Activated CD8-positive, alpha-beta memory T cell treated with anti-CD3 and anti-CD28 coated beads, Interleukin-2, amount 50 U/mL, for 24 hours (primary cell): ENCODE data around the gene PALD1.
A peak's percentile ranks its signal among the peaks of the same experiment; 100 is the strongest.

ENCODE experiments used
- DNase-seq: peaks from one replicate; pipeline ENCODE4 v3.0.0-alpha.2; 2020; ENCODE audit errors: extremely low read depth

PALD1 gene

DNA sequence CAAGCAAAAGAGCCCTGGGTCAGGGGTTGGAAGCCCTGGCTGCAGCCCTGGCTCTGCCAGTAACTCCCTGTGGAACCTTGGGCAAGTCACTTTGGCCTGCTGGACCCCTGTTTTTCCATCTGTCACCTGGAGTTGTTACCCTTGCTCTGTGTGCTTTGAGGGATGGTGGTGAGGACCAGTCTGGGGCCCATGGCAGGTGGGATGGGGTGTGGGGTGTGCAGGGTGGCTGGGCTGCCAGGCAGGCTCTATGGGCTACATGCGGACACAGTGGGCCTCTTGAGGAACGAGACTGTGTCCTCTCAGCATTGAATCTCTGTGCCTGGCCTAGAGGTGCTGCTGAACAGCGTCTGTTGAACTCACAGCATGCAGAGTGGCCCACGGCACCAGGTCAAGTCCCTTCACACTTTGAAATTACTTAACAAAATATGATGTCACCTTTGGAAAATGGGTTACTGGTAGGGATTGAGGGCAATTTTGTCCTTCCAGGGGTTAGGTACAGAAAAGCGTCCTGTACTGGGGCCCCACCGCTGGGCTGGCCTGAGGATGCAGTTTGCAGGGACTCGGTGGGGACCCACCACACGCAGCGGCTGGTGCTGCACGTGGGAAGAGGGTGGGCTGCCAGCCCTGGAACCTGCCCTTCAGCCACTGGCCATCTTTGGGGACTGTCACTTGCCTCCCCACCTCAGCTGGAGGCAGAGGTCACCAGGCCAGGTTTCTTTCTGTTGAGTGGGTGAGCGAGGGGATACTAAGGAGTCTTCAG, 78.7 kb downstream of the PALD1 start:
- no peak for DNase-seq

DNA sequence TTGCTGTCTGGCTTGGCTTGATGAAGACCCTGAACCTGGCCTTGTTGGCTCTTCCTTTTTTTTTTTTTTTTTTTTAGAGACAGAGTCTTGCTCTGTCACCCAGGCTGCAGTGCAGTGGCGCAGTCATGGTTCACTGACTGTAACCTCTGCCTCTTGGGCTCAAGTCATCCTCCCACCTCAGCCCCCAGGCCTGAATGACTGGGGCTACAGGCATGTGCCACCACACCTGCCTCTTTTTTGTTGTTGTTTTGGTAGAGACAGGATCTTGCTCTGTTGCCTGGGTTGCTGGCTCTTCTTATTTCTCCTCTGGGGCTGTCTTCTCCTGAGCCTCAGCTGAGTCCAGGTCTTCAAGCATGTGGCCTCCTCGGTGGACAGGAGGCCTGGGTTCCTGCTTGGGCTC, 79.3 kb downstream of the PALD1 start:
- DNase-seq, result no peak

- no peak for DNase-seq
Observed at GRCh38 chr10:70558295-70558694, 79.7 kb downstream of the PALD1 start.

- peak; percentile 60 for DNase-seq
Observed at GRCh38 chr10:70558871-70559810, 80.6 kb downstream of the PALD1 start.

DNA sequence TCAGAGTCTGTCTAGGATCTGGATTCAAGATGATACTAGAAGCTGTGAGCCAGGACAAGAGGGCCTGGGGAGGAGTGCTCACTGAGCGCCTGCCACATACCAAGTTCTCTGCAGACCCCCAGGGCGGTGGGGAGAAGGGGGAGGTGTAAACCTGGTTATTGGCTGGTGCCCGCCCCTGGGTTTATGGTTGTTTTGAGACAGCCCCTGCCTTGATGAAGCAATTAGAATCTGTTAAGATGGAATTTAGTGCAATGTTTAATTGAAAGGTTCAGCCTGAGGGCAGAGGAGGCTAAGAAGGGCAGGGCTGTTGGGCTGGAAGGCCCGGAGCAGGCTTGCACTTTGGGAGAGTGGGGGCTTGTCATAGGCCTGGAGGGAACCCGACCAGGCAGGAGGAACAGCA, 81.3 kb downstream of the PALD1 start:
- DNase-seq, result no peak

DNA sequence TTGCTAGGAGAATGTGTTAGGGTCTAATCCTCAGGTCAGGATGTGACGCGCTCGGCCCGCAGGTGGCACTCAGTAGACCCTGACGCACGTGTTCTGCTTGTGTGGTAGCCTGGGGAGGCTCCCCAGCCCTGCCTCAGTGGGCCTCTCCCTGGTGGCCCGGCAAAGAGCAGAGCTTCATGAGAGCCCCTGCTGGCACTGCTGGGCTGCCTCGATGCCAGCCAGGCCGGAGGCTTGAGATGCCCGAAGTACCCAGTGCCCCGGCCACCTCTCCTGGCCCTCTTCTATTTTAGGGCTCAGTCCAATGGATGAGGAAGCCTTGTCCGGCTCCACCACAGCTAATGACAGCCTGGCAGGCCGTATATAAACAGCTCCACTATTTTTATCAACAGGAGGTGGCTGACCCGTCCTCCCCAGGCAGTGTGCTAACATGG, 82.0 kb downstream of the PALD1 start:
- no peak for DNase-seq

DNA sequence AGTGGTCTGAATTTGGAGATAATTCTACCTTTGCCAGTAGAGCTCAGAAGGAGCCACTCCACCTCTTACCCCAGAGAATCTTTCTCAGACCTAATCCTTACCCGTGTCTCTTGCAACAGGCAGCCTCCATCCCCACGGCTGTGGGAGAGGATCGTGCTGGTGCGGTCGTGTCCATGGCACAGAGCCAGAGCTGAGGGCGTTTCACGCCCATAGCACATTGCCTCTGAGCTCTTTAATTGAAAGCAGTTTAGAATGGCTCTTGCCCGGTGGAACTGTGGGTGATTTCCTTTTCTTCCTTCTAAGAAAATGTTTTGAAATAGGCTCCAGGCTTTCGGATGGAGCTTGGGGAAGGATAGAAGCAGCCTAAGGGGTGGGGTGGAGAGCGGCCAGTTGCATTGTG, 82.5 kb downstream of the PALD1 start:
- DNase-seq, result no peak

DNA sequence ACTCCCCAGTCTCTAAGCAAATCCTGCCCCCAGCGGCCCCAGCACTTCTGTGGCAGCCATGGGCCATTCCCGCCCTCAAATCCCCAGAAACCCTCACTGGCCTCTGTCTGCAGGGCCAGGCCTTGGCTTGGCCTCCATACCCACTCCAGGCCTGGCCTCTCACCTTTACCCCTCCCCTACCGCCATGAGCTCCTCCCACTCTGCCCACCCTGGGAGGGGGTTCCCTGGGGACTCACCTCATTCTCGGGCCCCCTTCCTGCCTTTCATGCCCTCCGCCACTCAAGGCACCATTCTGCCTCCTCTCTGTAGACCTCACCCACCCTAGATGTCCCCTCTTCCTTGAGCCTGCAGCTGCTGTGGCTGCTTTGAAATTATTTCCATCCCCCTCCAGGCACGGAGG, 83.0 kb downstream of the PALD1 start:
- DNase-seq, result no peak

- no peak for DNase-seq
Observed at GRCh38 chr10:70562036-70562755, 83.6 kb downstream of the PALD1 start.

DNA sequence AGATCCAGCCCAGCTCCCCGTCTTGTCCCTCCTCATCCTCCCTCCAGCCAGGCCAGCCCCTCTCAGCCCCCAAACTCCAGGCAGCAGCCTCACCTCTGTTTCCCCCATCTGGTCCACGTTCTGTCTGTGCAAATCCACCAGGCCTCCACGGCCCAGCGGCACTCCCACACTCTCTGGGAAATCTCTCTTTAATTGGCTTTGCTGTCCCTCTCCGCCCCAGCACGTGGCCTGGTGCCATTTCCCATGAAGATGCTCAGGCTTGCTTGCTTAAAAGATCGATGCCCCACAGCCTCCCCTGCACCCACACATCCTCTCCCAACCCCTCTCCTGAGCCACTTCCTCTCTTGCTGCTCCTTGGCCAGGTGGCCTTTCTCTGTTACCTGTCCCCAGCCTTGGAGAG, 84.7 kb downstream of the PALD1 start:
- no peak for DNase-seq

GRCh38 chr10:70564113-70564725, 85.7 kb downstream of the PALD1 start:
- DNase-seq, result no peak

- no peak for DNase-seq
Observed at GRCh38 chr10:70564901-70565351, 86.4 kb downstream of the PALD1 start.

DNA sequence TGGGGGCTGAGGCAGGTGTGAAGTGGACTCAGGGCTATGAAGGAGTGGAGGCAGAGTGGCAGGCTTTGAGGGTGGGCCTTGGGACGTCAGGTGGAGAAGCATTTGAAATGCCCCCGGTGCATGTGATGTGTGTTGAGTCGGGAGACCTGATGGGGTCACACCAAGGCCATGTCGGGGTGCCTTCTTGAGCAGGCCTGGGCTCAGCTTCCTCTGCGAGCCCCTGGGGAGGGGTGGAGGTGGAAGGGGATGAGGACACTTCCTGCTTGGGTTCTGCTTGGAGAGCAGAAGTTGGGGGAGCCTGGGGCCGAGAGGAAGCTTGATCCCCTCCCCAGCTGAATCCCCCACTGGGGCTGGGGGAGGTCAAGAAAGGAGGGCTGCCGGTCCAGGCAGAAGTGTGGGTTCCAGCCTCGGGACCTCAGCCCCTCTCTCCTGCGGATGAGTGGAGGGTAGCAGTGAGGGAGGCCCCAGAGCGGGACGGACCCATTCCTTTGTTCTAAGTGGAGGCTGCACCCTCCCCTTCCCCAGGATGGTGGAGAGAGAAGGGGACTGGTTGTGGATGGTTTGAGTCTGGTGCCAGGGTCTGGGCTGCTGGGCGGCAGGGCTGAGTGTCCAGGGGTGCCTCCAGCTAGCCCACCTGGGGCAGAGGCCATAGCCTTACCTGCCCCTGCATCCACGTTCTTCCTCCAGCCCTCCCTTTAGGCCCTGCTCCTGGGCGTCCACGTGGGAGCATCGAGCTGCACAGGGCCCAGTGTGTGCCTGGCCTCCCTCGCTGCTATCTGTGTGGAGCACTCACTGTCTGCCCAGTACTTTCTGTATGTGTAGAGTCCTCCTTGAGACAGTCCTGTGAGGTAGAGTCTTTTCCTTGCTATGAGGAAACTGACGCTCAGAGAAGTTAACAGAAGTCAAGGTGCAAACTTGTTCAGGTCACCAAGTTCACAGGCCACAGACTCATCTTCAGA, 87.3 kb downstream of the PALD1 start:
- no peak for DNase-seq

GRCh38 chr10:70566515-70567290, 88.1 kb downstream of the PALD1 start:
- no peak for DNase-seq

GRCh38 chr10:70567603-70568002, 89.0 kb downstream of the PALD1 start:
- DNase-seq, result no peak

DNA sequence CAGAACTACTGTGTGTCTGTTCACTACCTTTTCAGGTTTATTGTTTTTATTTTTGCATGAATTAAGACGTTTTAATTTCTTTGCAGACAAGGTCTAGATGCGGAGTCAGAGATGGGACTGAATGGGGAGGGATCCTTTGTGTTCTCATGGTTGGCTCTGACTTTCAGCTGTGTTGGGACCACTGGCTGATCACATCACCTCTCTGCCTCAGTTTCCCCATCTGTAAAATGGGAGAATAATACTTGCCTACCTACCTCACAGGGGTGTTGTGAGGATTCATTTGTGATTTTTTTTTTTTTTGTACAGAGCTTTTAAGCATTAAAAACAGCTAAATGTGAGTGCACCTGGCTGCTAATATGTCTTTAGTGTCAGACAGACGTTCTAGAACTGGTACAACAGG, 89.5 kb downstream of the PALD1 start:
- DNase-seq, result no peak

DNA sequence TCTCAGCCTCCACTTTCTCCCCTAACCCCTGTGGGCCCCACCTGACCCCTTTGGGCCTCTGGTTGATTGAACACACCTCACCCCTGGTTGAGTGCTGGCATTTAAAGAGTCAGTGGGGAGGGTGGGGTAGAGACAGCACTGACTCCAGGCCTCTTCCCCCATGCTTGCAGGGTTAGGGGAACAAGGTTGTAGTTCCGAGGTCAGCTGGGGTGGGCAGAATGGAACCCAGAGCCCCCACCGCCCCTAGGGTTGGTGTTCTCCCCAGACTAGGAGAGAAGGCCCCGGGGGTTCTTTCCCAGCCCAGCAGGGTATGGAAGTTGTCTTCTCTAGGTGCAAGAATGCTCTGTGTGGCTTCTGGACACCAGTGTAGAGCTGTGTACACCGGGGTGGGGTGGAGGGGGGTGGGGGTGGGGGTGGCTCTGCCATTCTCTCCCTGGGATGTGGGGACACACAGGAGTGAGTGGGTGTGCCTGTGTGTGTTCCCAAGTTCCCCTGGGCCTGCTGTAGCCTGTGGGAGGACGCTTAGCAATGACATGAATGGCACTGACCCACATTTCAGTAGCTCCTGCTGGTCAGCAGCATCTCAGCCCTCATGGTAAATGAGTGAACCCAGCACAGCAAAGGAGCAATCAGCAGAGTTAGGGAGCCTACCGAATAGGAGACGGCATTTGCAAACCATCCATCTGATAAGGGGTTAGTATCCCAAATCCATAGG, 90.4 kb downstream of the PALD1 start:
- DNase-seq, result no peak

- DNase-seq, result no peak
Observed at GRCh38 chr10:70571236-70571635, 92.7 kb downstream of the PALD1 start.
